Measurements from ENCODE around the gene NCSTN. TPM values are rescaled to one million over a fixed set of nuclear protein-coding genes. Genes with fewer than 3 reads are reported as not detected.

Gene NCSTN
- polyA plus RNA-seq, 3 donors, result 125 to 238 (median 145) TPM

GRCh38 chr1:160359559-160360226 is 16.5 kb downstream of the NCSTN start:
- no peak for TF ChIP-seq CTCF (IDR thresholded peaks at IDR 0.05)
- no peak for DNase-seq

DNA sequence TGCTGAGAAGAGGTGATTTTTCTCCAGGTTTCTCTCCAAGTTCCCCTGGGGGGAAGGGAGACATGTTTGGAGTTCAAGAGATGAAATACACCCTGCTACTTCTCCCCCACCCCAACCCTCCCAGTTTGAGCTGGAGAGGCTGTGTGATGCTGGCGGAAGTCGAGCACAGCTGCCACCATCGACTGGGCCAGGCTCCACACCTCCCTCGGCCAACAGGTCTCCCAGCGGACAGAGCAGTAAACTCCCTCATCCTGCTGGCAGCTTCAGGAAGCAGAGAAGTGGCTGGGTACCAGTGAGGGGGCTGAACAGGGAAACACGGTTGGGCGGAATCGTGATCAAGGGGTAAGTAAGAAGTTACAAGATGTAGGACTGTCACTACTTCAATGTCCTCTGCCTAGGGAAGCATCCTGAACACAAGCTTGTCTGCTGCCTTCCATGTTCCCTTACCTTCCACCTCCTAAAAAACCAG is 17.1 kb downstream of the NCSTN start:
- no CpG with 5 or more reads among the region's 8 CpGs for WGBS (ENCODE audit: insufficient coverage)
- H2AFZ ChIP-seq (ENCODE audit: insufficient read depth, low read depth, low read length, poor library complexity, severe bottlenecking), result no peak overlapping the region
- intact Hi-C loops (cut with micrococcal nuclease), result no loop called here
- H3K27ac ChIP-seq (ENCODE audit: low read depth in 1 of 2, low read length in 2 of 2), result no peak overlapping the region
- Mint-ChIP-seq H3K4me1 (peaks cover 6% of the 10 kb centered on the region), H3K36me3 (peaks cover 58 to 62% of the 10 kb centered on the region in 2 donors), H3K4me3 (no peak overlapping the region), H3K27me3 (ENCODE audit: low read depth in 3 of 3) (peaks cover 0 to 3% (median 2%) of the 10 kb centered on the region in 3 donors), H3K9me3 (peaks cover 0 to 1% (median 0%) of the 10 kb centered on the region in 7 donors), H3K27ac (peak overlapping the region in 1 of 7 donors; percentile 70)
- no peak overlapping the region for H3K4me3 ChIP-seq (replicated peaks in 1 of 3; ENCODE audit: low read depth in 2 of 3, low read length in 3 of 3)
- H3K27me3 ChIP-seq (ENCODE audit: control insufficient read depth in 2 of 2, insufficient read depth in 2 of 2, low read length in 2 of 2), result no peaks in the 10 kb centered on the region
- no peak for TF ChIP-seq CTCF (IDR thresholded peaks at IDR 0.05)
- no peak overlapping the region for H3K9ac ChIP-seq (ENCODE audit: insufficient read depth, low read length, poor library complexity, severe bottlenecking)
- H3K79me2 ChIP-seq (ENCODE audit: insufficient read depth, low read length), result no peaks in the 10 kb centered on the region
- no peaks in the 10 kb centered on the region for H3K9me3 ChIP-seq (replicated peaks in 1 of 2; ENCODE audit: control insufficient read depth in 1 of 2, insufficient read depth in 1 of 2, low read length in 2 of 2)
- peaks cover 23% of the 10 kb centered on the region for H4K20me1 ChIP-seq (ENCODE audit: insufficient read depth, low read length)
- no peak overlapping the region for H3K4me2 ChIP-seq (replicated peaks; ENCODE audit: extremely low read depth, low read length, poor library complexity, severe bottlenecking)
- DNase-seq, result no peak
- peaks cover 49 to 66% of the 10 kb centered on the region in 2 donors for H3K36me3 ChIP-seq (replicated peaks in 1 of 2; ENCODE audit: control insufficient read depth in 1 of 2, insufficient read depth in 2 of 2, low read length in 2 of 2)
- H3K4me1 ChIP-seq (ENCODE audit: control insufficient read depth in 1 of 2, insufficient read depth in 2 of 2, low read length in 2 of 2), result no peaks in the 10 kb centered on the region

More at GRCh38 chr1:160359559-160360226, 16.5 kb downstream of the NCSTN start:
- no peaks in the 10 kb centered on the region for H3K79me2 ChIP-seq (ENCODE audit: insufficient read depth, low read length)
- WGBS (ENCODE audit: insufficient coverage), result 92% methylated on average over 7 of the region's 9 CpGs
- H3K36me3 ChIP-seq (replicated peaks in 1 of 2; ENCODE audit: control insufficient read depth in 1 of 2, insufficient read depth in 2 of 2, low read length in 2 of 2), result peaks cover 54 to 72% of the 10 kb centered on the region in 2 donors
- H3K27ac Mint-ChIP-seq, result peak overlapping the region in 1 of 7 donors; percentile 27
- H3K27me3 ChIP-seq (ENCODE audit: control insufficient read depth in 2 of 2, insufficient read depth in 2 of 2, low read length in 2 of 2), result no peaks in the 10 kb centered on the region
- H3K27me3 Mint-ChIP-seq (ENCODE audit: low read depth in 3 of 3), result peaks cover 0 to 3% (median 2%) of the 10 kb centered on the region in 3 donors
- H3K9me3 ChIP-seq (replicated peaks in 1 of 2; ENCODE audit: control insufficient read depth in 1 of 2, insufficient read depth in 1 of 2, low read length in 2 of 2), result no peaks in the 10 kb centered on the region
- peaks cover 63 to 68% of the 10 kb centered on the region in 2 donors for H3K36me3 Mint-ChIP-seq
- H2AFZ ChIP-seq (ENCODE audit: insufficient read depth, low read depth, low read length, poor library complexity, severe bottlenecking), result no peak overlapping the region
- H3K9ac ChIP-seq (ENCODE audit: insufficient read depth, low read length, poor library complexity, severe bottlenecking), result no peak overlapping the region
- H3K27ac ChIP-seq (ENCODE audit: low read depth in 1 of 2, low read length in 2 of 2), result no peak overlapping the region
- H3K4me1 ChIP-seq (ENCODE audit: control insufficient read depth in 1 of 2, insufficient read depth in 2 of 2, low read length in 2 of 2), result no peaks in the 10 kb centered on the region
- intact Hi-C loops (cut with micrococcal nuclease), result no loop called here
- peaks cover 0 to 1% (median 0%) of the 10 kb centered on the region in 7 donors for H3K9me3 Mint-ChIP-seq
- H4K20me1 ChIP-seq (ENCODE audit: insufficient read depth, low read length), result peaks cover 24% of the 10 kb centered on the region
- no peak overlapping the region for H3K4me3 ChIP-seq (replicated peaks in 1 of 3; ENCODE audit: low read depth in 2 of 3, low read length in 3 of 3)
- no peak overlapping the region for H3K4me3 Mint-ChIP-seq
- no peak overlapping the region for H3K4me2 ChIP-seq (replicated peaks; ENCODE audit: extremely low read depth, low read length, poor library complexity, severe bottlenecking)
- peaks cover 6% of the 10 kb centered on the region for H3K4me1 Mint-ChIP-seq

Data from CD14-positive monocyte (primary cell).